H1 (cell line): Measurements from ENCODE around the gene DNAJC27. TPM values are rescaled to one million over a fixed set of nuclear protein-coding genes. Genes with fewer than 3 reads are reported as not detected.

ENCODE experiments used
- GABPA ChIP-seq: IDR thresholded peaks from 2 replicates; pipeline ENCODE4 v1.6.1; 2011; ENCODE audit warnings: mild to moderate bottlenecking, low read length, moderate library complexity, borderline replicate concordance; ENCODE audit not compliant: insufficient read depth
- KDM1A ChIP-seq: fragments of 200-600, 300-600 bp; sonication (generic); IDR thresholded peaks from 2 replicates; pipeline ENCODE4 v1.7.1; 2016; ENCODE audit warnings: mild to moderate bottlenecking, low read length, borderline replicate concordance
- KDM5A ChIP-seq: fragments of 200-600 bp; IDR thresholded peaks from 2 replicates; pipeline ENCODE4 v1.7.1; 2012; ENCODE audit warnings: mild to moderate bottlenecking, low read length, inconsistent platforms, mixed read lengths
- PHF8 ChIP-seq: fragments of 200-600 bp; sonication (generic); conservative IDR thresholded peaks from 2 replicates; pipeline ENCODE4 v1.7.1; 2012; ENCODE audit warnings: low read depth, mild to moderate bottlenecking, inconsistent platforms, low read length, moderate library complexity
- POLR2AphosphoS5 ChIP-seq: IDR thresholded peaks from 2 replicates; pipeline ENCODE4 v1.6.1; 2011; ENCODE audit warnings: low read depth, low read length
- RFX5 ChIP-seq: IDR thresholded peaks from 2 replicates; pipeline ENCODE4 v1.6.1; 2011; ENCODE audit warnings: low read depth, low read length, improper control_type of control experiment, borderline replicate concordance
- SRF ChIP-seq: IDR thresholded peaks from 2 replicates; pipeline ENCODE4 v1.6.1; 2011; ENCODE audit warnings: mild to moderate bottlenecking, low read depth, low read length, moderate library complexity
- polyA plus RNA-seq, 7 experiments: library from polyadenylated mRNA; depleted of rRNA in 3 of 7; stranded (reverse) in 5 of 7; unstranded in 2 of 7; fragments of >200 nt in 5 of 7; fragments of 200-250 nt in 2 of 7; gene quantifications; 1 replicate in 5 of 7; 2 replicates in 1 of 7; 4 replicates in 1 of 7; pipeline versions ENCODE4 v1.2.1 to v1.2.3, GENCODE V29; 2011 to 2013; ENCODE audit warnings: missing spikeins in 2 of 7, mixed read lengths in 2 of 7
- total RNA-seq: library from RNA; stranded (reverse); fragmentation: NEBNext Ultra II Directional; extraction: Animal tissue kit (Norgen Biotek cat#: 25700); gene quantifications from 2 replicates; pipeline ENCODE4 v1.2.1, GENCODE V29; 2021
- TF ChIP-seq, protein P1 (sequence below), 3 experiments: IDR thresholded peaks; 1 replicate in 2 of 3; 2 replicates in 1 of 3; pipeline versions ENCODE4 v1.5.1 to v1.6.1; 2011; ENCODE audit warnings: low read length in 3 of 3, mild to moderate bottlenecking in 3 of 3, inconsistent platforms in 2 of 3, low read depth in 1 of 3, moderate library complexity in 1 of 3; ENCODE audit not compliant: insufficient read depth in 1 of 3; ENCODE audit errors: control extremely low read depth in 1 of 3

The DNAJC27 gene
- total and polyA plus RNA-seq, 2 of the 8 experiments (the other 6 are each of a cell fraction or from before 2014, with no cell fraction given) = 1.4 to 4.5 TPM

DNA sequence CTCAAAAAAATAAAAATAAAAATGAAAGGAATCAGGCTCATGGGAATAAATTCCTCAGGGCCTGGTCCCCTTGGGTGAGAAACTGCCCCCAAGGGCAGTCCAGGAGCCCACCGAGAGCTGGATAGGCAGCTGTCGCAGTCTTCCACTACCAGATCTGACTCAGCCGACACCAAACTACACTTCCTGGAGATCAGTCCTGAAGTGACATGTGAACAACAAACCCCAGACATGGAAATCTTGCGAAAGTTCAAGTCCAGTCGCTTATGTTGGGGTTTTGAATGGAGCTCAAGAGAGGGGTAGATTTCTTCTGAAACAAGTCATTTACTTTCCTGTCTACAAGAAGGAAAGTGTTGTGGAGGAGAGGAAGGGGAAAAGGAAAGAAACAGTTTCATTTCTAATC, 64.6 kb downstream of the DNAJC27 start (continued):
- no peak for TF ChIP-seq KDM1A
- no peak for TF ChIP-seq RFX5
- TF ChIP-seq KDM5A = no peak
- no peak for TF ChIP-seq SRF
- TF ChIP-seq PHF8 = no peak
- no peak for TF ChIP-seq POLR2AphosphoS5
- TF ChIP-seq GABPA = no peak
- TF ChIP-seq, protein P1, sequence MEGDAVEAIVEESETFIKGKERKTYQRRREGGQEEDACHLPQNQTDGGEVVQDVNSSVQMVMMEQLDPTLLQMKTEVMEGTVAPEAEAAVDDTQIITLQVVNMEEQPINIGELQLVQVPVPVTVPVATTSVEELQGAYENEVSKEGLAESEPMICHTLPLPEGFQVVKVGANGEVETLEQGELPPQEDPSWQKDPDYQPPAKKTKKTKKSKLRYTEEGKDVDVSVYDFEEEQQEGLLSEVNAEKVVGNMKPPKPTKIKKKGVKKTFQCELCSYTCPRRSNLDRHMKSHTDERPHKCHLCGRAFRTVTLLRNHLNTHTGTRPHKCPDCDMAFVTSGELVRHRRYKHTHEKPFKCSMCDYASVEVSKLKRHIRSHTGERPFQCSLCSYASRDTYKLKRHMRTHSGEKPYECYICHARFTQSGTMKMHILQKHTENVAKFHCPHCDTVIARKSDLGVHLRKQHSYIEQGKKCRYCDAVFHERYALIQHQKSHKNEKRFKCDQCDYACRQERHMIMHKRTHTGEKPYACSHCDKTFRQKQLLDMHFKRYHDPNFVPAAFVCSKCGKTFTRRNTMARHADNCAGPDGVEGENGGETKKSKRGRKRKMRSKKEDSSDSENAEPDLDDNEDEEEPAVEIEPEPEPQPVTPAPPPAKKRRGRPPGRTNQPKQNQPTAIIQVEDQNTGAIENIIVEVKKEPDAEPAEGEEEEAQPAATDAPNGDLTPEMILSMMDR (IDR thresholded peaks at IDR 0.05; ENCODE audit: control extremely low read depth in 1 of 3, insufficient read depth in 1 of 3, low read depth in 1 of 3, low read length in 3 of 3) = no peak
- TF ChIP-seq, all 59 proteins: peak for 0
